ENCODE data around the gene OGFOD2.

- TF ChIP-seq CSRNP3 (CRISPR knock-in tag; IDR thresholded peaks at IDR 0.05) (no peak), ARNTL (CRISPR knock-in tag; IDR thresholded peaks at IDR 0.05; ENCODE audit: borderline replicate concordance, low read depth) (no peak), ESRRG (CRISPR knock-in tag; IDR thresholded peaks at IDR 0.05) (no peak), RARB (CRISPR knock-in tag; IDR thresholded peaks at IDR 0.05) (no peak), ISL1 (CRISPR knock-in tag; IDR thresholded peaks at IDR 0.05) (no peak), ZFP3 (CRISPR knock-in tag; IDR thresholded peaks at IDR 0.05) (no peak), PATZ1 (CRISPR knock-in tag; IDR thresholded peaks at IDR 0.05; ENCODE audit: borderline replicate concordance) (no peak), GLIS3 (CRISPR knock-in tag; IDR thresholded peaks at IDR 0.05) (no peak), POU6F1 (CRISPR knock-in tag; IDR thresholded peaks at IDR 0.05; ENCODE audit: borderline replicate concordance, low read depth) (no peak), CREB5 (CRISPR knock-in tag; IDR thresholded peaks at IDR 0.05; ENCODE audit: low read depth) (no peak), CSDC2 (CRISPR knock-in tag; IDR thresholded peaks at IDR 0.05) (no peak)
These were observed 11.3 kb downstream of the OGFOD2 start for GRCh38 chr12:122986258-122986871.
